Activated effector memory CD4-positive, alpha-beta T cell treated with Interleukin-2 at 50 U/mL for 16 hours (primary cell): ENCODE measurements around the gene MBNL1.

Experiments
- DNase-seq: peaks from one replicate; pipeline ENCODE4 v3.0.0-alpha.2; 2020

MBNL1 gene

DNA sequence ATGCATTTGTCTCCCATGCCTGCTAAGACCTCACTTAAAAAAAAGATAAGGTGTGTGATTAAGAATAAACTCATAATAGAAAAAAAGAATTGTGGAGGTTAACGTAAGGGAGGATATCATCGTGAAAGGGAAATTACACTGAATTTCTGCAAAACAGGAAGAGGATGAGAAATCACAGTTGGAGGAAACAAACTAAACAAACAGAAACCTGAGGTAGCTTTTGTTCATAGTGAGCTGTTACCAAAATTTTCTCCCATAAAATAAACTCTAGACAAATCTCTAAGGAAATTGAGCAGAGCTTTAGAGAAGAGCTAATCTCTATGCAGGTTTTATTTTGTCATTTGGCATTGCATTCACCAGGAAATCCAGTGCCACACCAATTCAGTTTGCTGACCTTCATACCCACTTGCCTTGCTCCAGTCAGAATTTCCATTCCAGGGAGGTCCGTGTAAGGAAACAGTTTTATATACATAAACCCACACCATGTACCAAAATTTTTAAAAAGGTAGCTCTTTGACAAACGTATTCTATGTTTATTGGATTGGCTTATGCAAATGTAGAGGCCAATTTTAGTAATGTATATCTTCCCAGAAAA is 231.2 kb downstream of the MBNL1 start:
- no peak for DNase-seq

DNA sequence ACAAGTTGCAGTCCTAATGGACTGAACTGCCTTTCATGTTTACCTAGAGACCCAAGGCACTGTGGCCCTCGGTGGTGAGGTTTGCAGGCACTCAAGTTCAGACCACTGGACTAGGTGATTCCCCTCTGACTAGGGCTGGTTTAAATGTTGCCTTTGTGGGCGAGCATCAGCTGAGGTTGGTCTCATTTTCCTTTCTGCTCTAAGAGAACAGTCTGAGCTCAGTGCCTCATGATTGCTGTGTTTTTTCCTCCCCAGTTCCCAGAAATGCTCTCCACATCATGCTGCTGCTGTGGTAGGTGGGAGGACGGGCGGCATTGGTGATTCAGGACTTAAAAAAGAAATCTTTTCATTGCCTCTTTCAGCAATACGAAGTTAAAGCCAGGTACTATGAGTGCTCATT is 237.2 kb downstream of the MBNL1 start:
- no peak for DNase-seq

DNA sequence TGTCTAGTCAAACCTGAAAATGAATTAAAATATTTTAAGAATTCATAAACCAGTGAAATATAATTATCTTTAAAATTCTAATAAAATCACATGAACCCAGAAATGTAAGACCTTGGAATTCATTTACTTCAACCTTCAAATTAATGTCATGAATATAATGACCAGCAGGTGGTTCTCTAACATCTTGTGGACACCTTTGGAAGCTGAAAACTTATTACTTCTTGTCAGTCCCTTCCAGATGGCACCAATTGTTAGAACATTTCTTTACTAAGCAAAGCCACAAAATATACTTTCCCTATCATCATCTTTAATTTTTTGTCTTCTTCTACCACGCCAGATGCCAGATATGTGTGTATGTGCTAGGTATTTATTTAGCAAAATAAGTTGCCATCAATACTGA is 240.0 kb downstream of the MBNL1 start:
- no peak for DNase-seq

DNA sequence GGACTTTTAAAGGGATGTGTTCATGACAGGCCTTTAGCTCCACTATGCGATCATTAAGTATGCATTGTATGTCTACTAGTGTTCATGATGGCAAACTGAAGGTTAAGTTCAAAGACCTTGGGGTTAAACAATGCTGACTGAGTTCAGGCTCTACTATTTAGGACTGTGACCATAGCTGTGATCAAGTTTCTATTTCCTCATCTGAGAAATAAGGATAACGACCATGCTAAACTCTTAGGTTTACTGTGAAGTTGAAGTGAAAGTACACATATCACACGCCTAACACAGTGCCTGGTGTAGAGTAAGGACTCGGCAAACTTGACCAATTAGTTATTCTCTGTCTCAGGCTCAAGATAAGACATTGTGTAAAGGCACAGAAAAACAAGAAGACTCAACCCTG is 243.2 kb downstream of the MBNL1 start:
- no peak for DNase-seq

DNA sequence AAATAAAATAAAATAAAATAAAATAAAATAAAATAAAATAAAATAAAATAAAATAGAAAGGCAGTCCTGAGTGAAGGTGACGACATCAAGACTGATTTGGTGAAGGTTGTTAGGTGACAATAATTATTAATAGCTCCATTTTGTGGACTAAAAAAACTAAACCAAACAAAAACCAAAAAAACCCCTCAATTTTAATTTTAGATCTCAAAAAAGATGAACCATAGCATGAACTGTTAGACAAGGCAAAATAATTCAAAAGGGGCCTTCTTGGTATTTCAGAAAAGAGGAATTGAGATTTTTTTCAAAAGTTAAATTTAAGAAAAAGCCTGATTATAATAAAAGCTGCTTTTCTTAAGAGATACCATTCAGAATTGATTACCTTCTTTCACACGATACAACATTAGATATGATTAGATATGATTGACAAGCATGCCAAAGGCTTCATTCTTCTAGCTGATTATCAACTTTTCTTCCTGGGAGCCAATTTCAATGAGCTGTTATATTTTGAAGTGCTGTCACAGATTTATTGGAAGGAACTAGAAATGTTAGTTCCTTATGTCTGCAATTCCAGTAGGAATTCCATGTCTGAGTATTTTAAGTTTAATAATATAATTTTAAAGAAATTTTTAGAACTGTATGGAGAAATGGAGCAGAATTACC is 244.7 kb downstream of the MBNL1 start:
- DNase-seq, result no peak
